Neural cell (in vitro differentiated cells): ENCODE results near the gene ORAI1. TPM values are rescaled to one million over a fixed set of nuclear protein-coding genes. Genes with fewer than 3 reads are reported as not detected.
"Not testable (repeated sequence)": the region's sequence is repeated elsewhere in the genome, so short reads cannot be mapped to it uniquely, and the experiment has no call there.

Experiments
- H2AFZ ChIP-seq: fragments of 200-600, 300-800 bp; sonication (generic), shearing (Covaris generic); 2 replicates; pipeline ENCODE4 v1.6.0; 2014; ENCODE audit warnings: low read depth, mild to moderate bottlenecking, antibody characterized with exemption, low read length, moderate library complexity
- H3F3A ChIP-seq: fragments of 200-600 bp; shearing (Covaris generic); 2 replicates; pipeline ENCODE4 v1.6.1; 2016; ENCODE audit warnings: mild to moderate bottlenecking, moderate library complexity, mixed read lengths, antibody characterized with exemption, low read length; ENCODE audit not compliant: insufficient read depth, poor library complexity, severe bottlenecking
- H3K27ac ChIP-seq: fragments of 200-600, 300-800 bp; sonication (generic), shearing (Covaris generic); 2 replicates; pipeline ENCODE4 v1.5.1; 2014; ENCODE audit warnings: mild to moderate bottlenecking, low read length, moderate library complexity
- H3K27me3 ChIP-seq: fragments of 300-800, 200-600 bp; sonication (generic), shearing (Covaris generic); 2 replicates; pipeline ENCODE4 v1.6.0; 2014; ENCODE audit warnings: mild to moderate bottlenecking, low read depth, low read length, moderate library complexity; ENCODE audit not compliant: insufficient read depth
- H3K36me3 ChIP-seq: fragments of 300-800, 200-600 bp; sonication (generic), shearing (Covaris generic); 2 replicates; pipeline ENCODE4 v1.5.1; 2014; ENCODE audit warnings: mild to moderate bottlenecking, antibody characterized with exemption, low read length, moderate library complexity; ENCODE audit not compliant: insufficient read depth
- H3K4me2 ChIP-seq: fragments of 300-800, 200-600 bp; sonication (generic), shearing (Covaris generic); 2 replicates; pipeline ENCODE4 v1.6.0; 2014; ENCODE audit warnings: mild to moderate bottlenecking, low read length
- H3K4me3 ChIP-seq: fragments of 300-800, 200-600 bp; sonication (generic), shearing (Covaris generic); 2 replicates; pipeline ENCODE4 v1.5.1; 2014; ENCODE audit warnings: mild to moderate bottlenecking, low read length, moderate library complexity
- H3K79me2 ChIP-seq: fragments of 200-600 bp; shearing (Covaris generic); replicated peaks from 2 replicates; pipeline ENCODE4 v1.6.0; 2014; ENCODE audit warnings: mild to moderate bottlenecking, low read length, moderate library complexity; ENCODE audit not compliant: insufficient read depth
- H3K9ac ChIP-seq: fragments of 300-800, 200-600 bp; sonication (generic), shearing (Covaris generic); 2 replicates; pipeline ENCODE4 v1.6.1; 2016; ENCODE audit warnings: mild to moderate bottlenecking, low read length, mixed read lengths
- H3K9me2 ChIP-seq: fragments of 200-600 bp; shearing (Covaris generic); 2 replicates; pipeline ENCODE4 v1.6.1; 2016; ENCODE audit warnings: mild to moderate bottlenecking, low read length, mixed read lengths; ENCODE audit not compliant: insufficient read depth
- H3K9me3 ChIP-seq: fragments of 200-600, 300-800 bp; sonication (generic), shearing (Covaris generic); 2 replicates; pipeline ENCODE4 v1.6.1; 2016; ENCODE audit warnings: mild to moderate bottlenecking, mixed run types, low read length, moderate library complexity, mixed read lengths
- H4K20me1 ChIP-seq: fragments of 200-600 bp; shearing (Covaris generic); 2 replicates; pipeline ENCODE4 v1.6.1; 2016; ENCODE audit warnings: mild to moderate bottlenecking, mixed run types; ENCODE audit not compliant: insufficient read depth
- CTCF ChIP-seq: fragments of 450-650 bp; IDR thresholded peaks from 2 replicates; pipeline ENCODE4 v1.5.1; 2014; ENCODE audit warnings: antibody characterized with exemption, mild to moderate bottlenecking, moderate library complexity; ENCODE audit not compliant: poor library complexity, severe bottlenecking
- EP300 ChIP-seq: fragments of 450-650 bp; conservative IDR thresholded peaks from 2 replicates; pipeline ENCODE4 v1.6.1; 2014; ENCODE audit warnings: antibody characterized with exemption, mild to moderate bottlenecking, moderate library complexity; ENCODE audit not compliant: poor library complexity, severe bottlenecking
- EZH2 ChIP-seq: fragments of 200-600, 300-800 bp; shearing (Covaris generic), sonication (generic); IDR thresholded peaks from 2 replicates; pipeline ENCODE4 v1.6.1; 2014; ENCODE audit warnings: antibody characterized with exemption, low read length, borderline replicate concordance, mild to moderate bottlenecking; ENCODE audit not compliant: insufficient read depth, poor library complexity, severe bottlenecking
- MXI1 ChIP-seq: fragments of 450-650 bp; conservative IDR thresholded peaks from 2 replicates; pipeline ENCODE4 v1.6.1; 2014; ENCODE audit warnings: antibody characterized with exemption, mild to moderate bottlenecking; ENCODE audit not compliant: poor library complexity, severe bottlenecking
- POLR2AphosphoS5 ChIP-seq: IDR thresholded peaks from 2 replicates; pipeline ENCODE4 v1.6.1; 2012
- RAD21 ChIP-seq: fragments of 450-650 bp; conservative IDR thresholded peaks from 2 replicates; pipeline ENCODE4 v1.6.1; 2014; ENCODE audit warnings: antibody characterized with exemption, mild to moderate bottlenecking, moderate library complexity
- REST ChIP-seq: IDR thresholded peaks from 2 replicates; pipeline ENCODE4 v1.6.1; 2012; ENCODE audit warnings: borderline replicate concordance
- SMC3 ChIP-seq: fragments of 450-650 bp; conservative IDR thresholded peaks from 2 replicates; pipeline ENCODE4 v1.6.1; 2014; ENCODE audit warnings: antibody characterized with exemption, mild to moderate bottlenecking, moderate library complexity; ENCODE audit not compliant: poor library complexity
- TAF1 ChIP-seq: IDR thresholded peaks from 2 replicates; pipeline ENCODE4 v1.6.1; 2012; ENCODE audit warnings: low read depth
- polyA plus RNA-seq: library from polyadenylated mRNA; depleted of rRNA; stranded (reverse); fragments of >200 nt; gene quantifications from 2 replicates; pipeline ENCODE4 v1.2.3, GENCODE V29; 2014

The ORAI1 gene
- polyA plus RNA-seq, 1 donor from 2014 or later: 0.78 TPM

- not testable (repeated sequence) for H3K9me2 ChIP-seq, H4K20me1 ChIP-seq, H3K27ac ChIP-seq, H3K36me3 ChIP-seq, H3K9me3 ChIP-seq, H3K79me2 ChIP-seq, H3K4me2 ChIP-seq, H3K27me3 ChIP-seq, H3K4me3 ChIP-seq, H2AFZ ChIP-seq, H3F3A ChIP-seq, H3K9ac ChIP-seq
Measured at GRCh38 chr12:121679661-121680197, 53.4 kb downstream of the ORAI1 start.

GRCh38 chr12:121688966-121689365 is 62.6 kb downstream of the ORAI1 start:
- H3K9me2 ChIP-seq: no peaks in the 10 kb centered on the region
- no peak overlapping the region for H3K27ac ChIP-seq
- no peaks in the 10 kb centered on the region for H3K27me3 ChIP-seq
- H3K79me2 ChIP-seq: no peaks in the 10 kb centered on the region
- H3K4me2 ChIP-seq: no peak overlapping the region
- H3K9me3 ChIP-seq: no peaks in the 10 kb centered on the region
- no peak overlapping the region for H3K9ac ChIP-seq
- no peaks in the 10 kb centered on the region for H3K36me3 ChIP-seq
- TF ChIP-seq EP300 (no peak), POLR2AphosphoS5 (no peak), MXI1 (no peak), CTCF (no peak), EZH2 (no peak), SMC3 (no peak), REST (no peak), TAF1 (no peak), RAD21 (no peak)
- H3K4me3 ChIP-seq: no peak overlapping the region
- no peaks in the 10 kb centered on the region for H4K20me1 ChIP-seq
- H3F3A ChIP-seq: no peaks in the 10 kb centered on the region
- H2AFZ ChIP-seq: no peak overlapping the region

- H4K20me1 ChIP-seq: no peaks in the 10 kb centered on the region
- H3K27me3 ChIP-seq: no peaks in the 10 kb centered on the region
- H3K79me2 ChIP-seq: no peaks in the 10 kb centered on the region
- no peak for TF ChIP-seq MXI1
- TF ChIP-seq SMC3: no peak
- no peak for TF ChIP-seq POLR2AphosphoS5
- no peak for TF ChIP-seq TAF1
- no peak for TF ChIP-seq EP300
- no peak for TF ChIP-seq REST
- TF ChIP-seq RAD21: no peak
- no peak for TF ChIP-seq EZH2
- TF ChIP-seq CTCF: no peak
- no peak overlapping the region for H3K9ac ChIP-seq
- no peak overlapping the region for H3K4me2 ChIP-seq
- H3K27ac ChIP-seq: no peak overlapping the region
- no peaks in the 10 kb centered on the region for H3K36me3 ChIP-seq
- H3F3A ChIP-seq: no peaks in the 10 kb centered on the region
- no peak overlapping the region for H2AFZ ChIP-seq
- no peaks in the 10 kb centered on the region for H3K9me2 ChIP-seq
- H3K4me3 ChIP-seq: no peak overlapping the region
- no peaks in the 10 kb centered on the region for H3K9me3 ChIP-seq
Measured at GRCh38 chr12:121689430-121689829, 63.1 kb downstream of the ORAI1 start.
